Body of pancreas (tissue), 4 donors: ENCODE measurements around the gene NUTF2. TPM values are rescaled to one million over a fixed set of nuclear protein-coding genes. Genes with fewer than 3 reads are reported as not detected.

Source experiments
- ATAC-seq: fragments of 150-250 bp; one replicate; pipeline ENCODE4 v1.9.1; 2016
- DNase-seq, 4 donors: peaks; one replicate each; pipeline ENCODE4 v3.0.0-alpha.2; 2019
- H3K27ac ChIP-seq, 4 donors: fragments of 200-600 bp; sonication (generic); 1 replicate in 3 of 4; 2 replicates in 1 of 4; pipeline versions ENCODE4 v1.5.1 to v1.6.1; 2016 to 2019; ENCODE audit warnings: mild to moderate bottlenecking in 1 of 4, mixed read lengths in 1 of 4, moderate library complexity in 1 of 4
- H3K27me3 ChIP-seq, 2 donors: fragments of 200-600 bp; sonication (generic); one replicate each; pipeline ENCODE4 v1.6.0; 2016; ENCODE audit warnings: mild to moderate bottlenecking in 1 of 2
- H3K36me3 ChIP-seq, 2 donors: fragments of 200-600 bp; sonication (generic); replicated peaks in 1 of 2; 2 replicates each; pipeline ENCODE4 v1.5.1; 2016; ENCODE audit warnings: low read depth in 2 of 2; ENCODE audit not compliant: insufficient read depth in 1 of 2
- H3K4me1 ChIP-seq: fragments of 200-600 bp; sonication (generic); one replicate; pipeline ENCODE4 v1.6.0; 2016
- H3K4me3 ChIP-seq, 2 donors: fragments of 200-600 bp; sonication (generic); 1 replicate in 1 of 2; 2 replicates in 1 of 2; pipeline ENCODE4 v1.5.1; 2016 to 2019
- H3K9me3 ChIP-seq, 3 donors: fragments of 200-600 bp; sonication (generic); 1 replicate in 2 of 3; 2 replicates in 1 of 3; pipeline ENCODE4 v1.5.1; 2016
- CTCF ChIP-seq, 7 experiments: fragments of 450-650 bp in 4 of 7; fragments of 200-600 bp in 3 of 7; sonication (generic) in 3 of 7; IDR thresholded peaks; one replicate each; pipeline ENCODE4 v1.5.1; 2016 to 2019; ENCODE audit warnings: antibody characterized with exemption in 7 of 7
- POLR2A ChIP-seq, 3 donors: fragments of 450-650 bp; IDR thresholded peaks; one replicate each; pipeline ENCODE4 v1.6.1; 2016; ENCODE audit warnings: antibody characterized with exemption in 3 of 3, mild to moderate bottlenecking in 2 of 3
- WGBS, 2 donors: methylation state at CpG; one replicate each; pipeline ENCODE4 v1.1.5; 2017; 5-methylcytosine and 5-hydroxymethylcytosine counted together
- intact Hi-C: fragments of 100-400 bp; cut with DNase I; formaldehyde crosslinking; loops from one replicate; pipeline ENCODE4 v1.15.1; 2023
- total RNA-seq, 2 donors: library from RNA; depleted of rRNA; stranded (reverse); fragments of >200 nt; gene quantifications; one replicate each; pipeline ENCODE4 v1.1.0, GENCODE V29; 2016

Gene NUTF2
- total RNA-seq, 2 donors from 2014 or later, result 39.2 to 42.8 TPM

GRCh38 chr16:67880584-67880983 is 33.9 kb downstream of the NUTF2 start:
- peaks cover 21 to 46% of the 10 kb centered on the region in 2 donors for H3K36me3 ChIP-seq
- no peaks in the 10 kb centered on the region for H3K27me3 ChIP-seq
- H3K4me3 ChIP-seq, result no peak overlapping the region
- no peaks in the 10 kb centered on the region for H3K9me3 ChIP-seq
- no peak for TF ChIP-seq CTCF (IDR thresholded peaks at IDR 0.05)
- TF ChIP-seq POLR2A (IDR thresholded peaks at IDR 0.05), result no peak
- no peak overlapping the region for H3K27ac ChIP-seq
- ATAC-seq, result no peak
- WGBS, 2 donors, result 87 to 88% methylated on average over 3 to 13 of the region's 13 CpGs
- DNase-seq, result no peak
- no peaks in the 10 kb centered on the region for H3K4me1 ChIP-seq
- intact Hi-C loops, result loop anchor here (5.0 kb wide), 1 partner anchor 42 kb away; no protein-coding TSS in a partner anchor

- H3K27me3 ChIP-seq, result no peaks in the 10 kb centered on the region
- intact Hi-C loops, result loop anchor here (5.0 kb wide), 1 partner anchor 41 kb away; no protein-coding TSS in a partner anchor
- ATAC-seq (no peak), DNase-seq (peak in 1 of 4 donors; percentile 34)
- WGBS, 2 donors, result 89 to 98% methylated on average over 16 to 21 of the region's 21 CpGs
- TF ChIP-seq POLR2A (IDR thresholded peaks at IDR 0.05) (no peak), CTCF (IDR thresholded peaks at IDR 0.05) (no peak)
- H3K27ac ChIP-seq, result no peak overlapping the region
- peaks cover 21 to 46% of the 10 kb centered on the region in 2 donors for H3K36me3 ChIP-seq
- no peaks in the 10 kb centered on the region for H3K9me3 ChIP-seq
- no peak overlapping the region for H3K4me3 ChIP-seq
- no peaks in the 10 kb centered on the region for H3K4me1 ChIP-seq
Observed at GRCh38 chr16:67881621-67882161, 35.0 kb downstream of the NUTF2 start.

GRCh38 chr16:67882374-67883145 is 35.8 kb downstream of the NUTF2 start:
- no peak for ATAC-seq
- Histone ChIP-seq H3K4me3 (no peak overlapping the region), H3K4me1 (no peaks in the 10 kb centered on the region), H3K9me3 (no peaks in the 10 kb centered on the region), H3K27me3 (no peaks in the 10 kb centered on the region), H3K27ac (no peak overlapping the region), H3K36me3 (peaks cover 21 to 42% of the 10 kb centered on the region in 2 donors)
- peak in 1 of 4 donors; percentile 34 for DNase-seq
- WGBS, 2 donors, result 71 to 100% methylated on average over 2 to 18 of the region's 18 CpGs
- intact Hi-C loops, result loop anchor here (5.0 kb wide), 1 partner anchor 40 kb away; no protein-coding TSS in a partner anchor
- TF ChIP-seq CTCF (IDR thresholded peaks at IDR 0.05), result no peak
- TF ChIP-seq POLR2A (IDR thresholded peaks at IDR 0.05), result no peak

- intact Hi-C loops, result loop anchor here (5.0 kb wide), 1 partner anchor 39 kb away; no protein-coding TSS in a partner anchor
- H3K4me3 ChIP-seq, result no peak overlapping the region
- TF ChIP-seq POLR2A (IDR thresholded peaks at IDR 0.05), result no peak
- no peak for TF ChIP-seq CTCF (IDR thresholded peaks at IDR 0.05)
- H3K9me3 ChIP-seq, result no peaks in the 10 kb centered on the region
- H3K36me3 ChIP-seq, result peaks cover 17 to 34% of the 10 kb centered on the region in 2 donors
- no peak overlapping the region for H3K27ac ChIP-seq
- ATAC-seq, result peak; percentile 14
- no peak for DNase-seq
- 66 to 70% methylated on average over 6 of the region's 6 CpGs for WGBS, 2 donors
- H3K4me1 ChIP-seq, result no peaks in the 10 kb centered on the region
- H3K27me3 ChIP-seq, result no peaks in the 10 kb centered on the region
Observed at GRCh38 chr16:67883146-67883871, 36.6 kb downstream of the NUTF2 start.
